Fibroblast of the aortic adventitia (primary cell): ENCODE measurements around the gene TFIP11. TPM values are rescaled to one million over a fixed set of nuclear protein-coding genes. Genes with fewer than 3 reads are reported as not detected.

Experiments used
- DNase-seq: peaks from one replicate; pipeline ENCODE4 v3.0.0-alpha.2; 2010; ENCODE audit warnings: low read depth
- H3K4me3 ChIP-seq: 2 replicates; pipeline ENCODE4 v1.5.1; 2011; ENCODE audit warnings: low read depth, mild to moderate bottlenecking, control low read depth, low read length, moderate library complexity
- CTCF ChIP-seq: IDR thresholded peaks from 2 replicates; pipeline ENCODE4 v1.5.1; 2011; ENCODE audit warnings: mild to moderate bottlenecking, low read length, control low read depth, inconsistent platforms; ENCODE audit not compliant: insufficient read depth
- total RNA-seq: library from RNA; depleted of rRNA; stranded (reverse); fragments of >200 nt; gene quantifications from 2 replicates; pipeline ENCODE4 v1.2.3, GENCODE V29; 2012; ENCODE audit warnings: low replicate concordance

TFIP11 gene
- total RNA-seq, 1 donor = 25.4 TPM

GRCh38 chr22:26544489-26544888 lies 32.2 kb upstream of the TFIP11 start:
- no peak for DNase-seq

GRCh38 chr22:26542831-26543230 lies 30.6 kb upstream of the TFIP11 start:
- TF ChIP-seq CTCF = no peak
- H3K4me3 ChIP-seq = no peak overlapping the region
- DNase-seq = no peak

More at GRCh38 chr22:26544489-26544888, 32.2 kb upstream of the TFIP11 start:
- no peak overlapping the region for H3K4me3 ChIP-seq
- TF ChIP-seq CTCF = no peak

GRCh38 chr22:26541167-26541819 lies 29.0 kb upstream of the TFIP11 start:
- no peak for TF ChIP-seq CTCF
- no peak overlapping the region for H3K4me3 ChIP-seq
- no peak for DNase-seq

GRCh38 chr22:26540119-26540518 lies 27.8 kb upstream of the TFIP11 start:
- no peak for TF ChIP-seq CTCF
- no peak for DNase-seq
- H3K4me3 ChIP-seq = no peak overlapping the region

GRCh38 chr22:26536762-26537134 lies 24.5 kb upstream of the TFIP11 start:
- no peak for TF ChIP-seq CTCF
- no peak for DNase-seq
- H3K4me3 ChIP-seq = no peak overlapping the region

GRCh38 chr22:26536056-26536761 lies 23.9 kb upstream of the TFIP11 start:
- TF ChIP-seq CTCF = no peak
- H3K4me3 ChIP-seq = no peak overlapping the region
- no peak for DNase-seq

- no peak for TF ChIP-seq CTCF
- no peak for DNase-seq
- H3K4me3 ChIP-seq = no peak overlapping the region
These were observed 23.3 kb upstream of the TFIP11 start for GRCh38 chr22:26535603-26535908.
